Measurements from ENCODE around the gene CPA4. TPM values are rescaled to one million over a fixed set of nuclear protein-coding genes. Genes with fewer than 3 reads are reported as not detected.
"Not testable (repeated sequence)": the region's sequence is repeated elsewhere in the genome, so short reads cannot be mapped to it uniquely, and the experiment has no call there.

Gene CPA4
- total RNA-seq, 1 experiment from 2014 or later: 22.1 TPM

GRCh38 chr7:130314305-130314704 is 21.3 kb downstream of the CPA4 start:
- no peak for DNase-seq
- Histone ChIP-seq H3K9ac (ENCODE audit: low read length) (no peak overlapping the region), H4K20me1 (ENCODE audit: low read length) (no peaks in the 10 kb centered on the region), H3K4me2 (ENCODE audit: low read length) (no peak overlapping the region), H3K27me3 (ENCODE audit: low read length) (no peaks in the 10 kb centered on the region), H2AFZ (ENCODE audit: low read length) (no peak overlapping the region), H3K36me3 (ENCODE audit: low read depth, low read length) (no peaks in the 10 kb centered on the region), H3K79me2 (ENCODE audit: low read length) (no peaks in the 10 kb centered on the region), H3K9me2 (replicated peaks; ENCODE audit: low read length) (no peaks in the 10 kb centered on the region), H3K4me3 (ENCODE audit: low read length) (no peak overlapping the region), H3F3A (ENCODE audit: low read length, unreplicated experiment) (no peaks in the 10 kb centered on the region), H3K9me3 (ENCODE audit: low read length) (no peaks in the 10 kb centered on the region), H3K4me1 (ENCODE audit: insufficient read depth, low read length) (no peaks in the 10 kb centered on the region), H3K27ac (ENCODE audit: low read length) (no peak overlapping the region)
- ChIA-PET POLR2A (ENCODE audit: unreplicated experiment) (no interaction called here), CTCF (no interaction called here)
- intact Hi-C loops (cut with micrococcal nuclease): no loop called here
- TF ChIP-seq EZH2 (IDR thresholded peaks at IDR 0.05; ENCODE audit: low read length, unreplicated experiment) (no peak), CTCF (conservative IDR thresholded peaks at IDR 0.05; ENCODE audit: low read depth, low read length) (no peak)
- ATAC-seq: no peak
- BruUV-seq (replicated peaks): no TSS peak

GRCh38 chr7:130319541-130319940 is 26.6 kb downstream of the CPA4 start:
- POLR2A ChIA-PET (ENCODE audit: unreplicated experiment): no interaction called here
- no peak for DNase-seq

GRCh38 chr7:130321542-130322229 is 28.7 kb downstream of the CPA4 start:
- BruUV-seq (replicated peaks); H4K20me1 ChIP-seq (ENCODE audit: low read length); H3K9ac ChIP-seq (ENCODE audit: low read length); CTCF ChIA-PET; H3F3A ChIP-seq (ENCODE audit: low read length, unreplicated experiment); intact Hi-C loops (cut with micrococcal nuclease); H3K36me3 ChIP-seq (ENCODE audit: low read depth, low read length); H2AFZ ChIP-seq (ENCODE audit: low read length); H3K79me2 ChIP-seq (ENCODE audit: low read length); DNase-seq; H3K4me3 ChIP-seq (ENCODE audit: low read length); H3K4me2 ChIP-seq (ENCODE audit: low read length); H3K27me3 ChIP-seq (ENCODE audit: low read length); H3K27ac ChIP-seq (ENCODE audit: low read length); H3K9me3 ChIP-seq (ENCODE audit: low read length); H3K4me1 ChIP-seq (ENCODE audit: insufficient read depth, low read length); ATAC-seq; H3K9me2 ChIP-seq (replicated peaks; ENCODE audit: low read length): not testable (repeated sequence)
- POLR2A ChIA-PET (ENCODE audit: unreplicated experiment): interaction anchor here (0.6 kb wide), 1 partner anchor 688 kb away, joined by 4 read pairs; no protein-coding TSS in a partner anchor

More at GRCh38 chr7:130319541-130319940, 26.6 kb downstream of the CPA4 start:
- Histone ChIP-seq H3K9me3 (ENCODE audit: low read length) (no peaks in the 10 kb centered on the region), H3K4me3 (ENCODE audit: low read length) (no peak overlapping the region), H3K4me2 (ENCODE audit: low read length) (no peak overlapping the region), H3K36me3 (ENCODE audit: low read depth, low read length) (no peaks in the 10 kb centered on the region), H4K20me1 (ENCODE audit: low read length) (no peaks in the 10 kb centered on the region), H3K9me2 (replicated peaks; ENCODE audit: low read length) (no peaks in the 10 kb centered on the region), H3K27me3 (ENCODE audit: low read length) (no peaks in the 10 kb centered on the region), H2AFZ (ENCODE audit: low read length) (no peak overlapping the region), H3F3A (ENCODE audit: low read length, unreplicated experiment) (no peaks in the 10 kb centered on the region), H3K27ac (ENCODE audit: low read length) (no peak overlapping the region), H3K4me1 (ENCODE audit: insufficient read depth, low read length) (peaks cover 6% of the 10 kb centered on the region; the same call in 1 of the 2 replicates), H3K79me2 (ENCODE audit: low read length) (no peaks in the 10 kb centered on the region), H3K9ac (ENCODE audit: low read length) (no peak overlapping the region)
- BruUV-seq (replicated peaks): no TSS peak
- no peak for ATAC-seq
- intact Hi-C loops (cut with micrococcal nuclease): no loop called here
- CTCF ChIA-PET: no interaction called here
- TF ChIP-seq EZH2 (IDR thresholded peaks at IDR 0.05; ENCODE audit: low read length, unreplicated experiment) (no peak), CTCF (conservative IDR thresholded peaks at IDR 0.05; ENCODE audit: low read depth, low read length) (no peak), EZH2phosphoT487 (IDR thresholded peaks at IDR 0.05; ENCODE audit: borderline replicate concordance, low read length) (no peak)

Data from PC-3 (cell line).